Left forelimb (tissue), 1 donor: Measurements from ENCODE around the gene ZFTA.
A peak's percentile ranks its signal among the peaks of the same experiment; 100 is the strongest.
"Not testable (repeated sequence)": the region's sequence is repeated elsewhere in the genome, so short reads cannot be mapped to it uniquely, and the experiment has no call there.

Experiments
- DNase-seq: peaks from one replicate; pipeline ENCODE4 v3.0.0-alpha.2; 2018; ENCODE audit warnings: low spot score

The ZFTA gene

DNA sequence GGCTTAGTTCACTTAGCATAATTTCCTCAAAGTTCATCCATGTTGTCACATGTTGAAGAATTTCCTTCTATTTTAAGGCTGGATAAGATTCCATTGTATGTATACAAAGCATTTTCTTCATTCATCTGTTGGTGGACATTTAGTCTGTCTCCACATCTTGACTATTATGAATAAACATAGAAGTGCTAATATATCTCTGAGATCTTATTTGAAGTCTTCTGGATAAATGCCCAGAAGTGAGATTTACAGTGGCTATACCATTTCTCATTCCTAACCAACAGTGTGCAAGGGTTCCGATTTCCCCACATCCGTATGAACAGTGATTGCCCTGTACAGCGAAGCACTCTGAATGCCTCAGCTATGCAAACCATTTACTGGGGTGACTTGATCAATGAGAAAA is 6.6 kb upstream of the ZFTA start:
- DNase-seq, result no peak

DNA sequence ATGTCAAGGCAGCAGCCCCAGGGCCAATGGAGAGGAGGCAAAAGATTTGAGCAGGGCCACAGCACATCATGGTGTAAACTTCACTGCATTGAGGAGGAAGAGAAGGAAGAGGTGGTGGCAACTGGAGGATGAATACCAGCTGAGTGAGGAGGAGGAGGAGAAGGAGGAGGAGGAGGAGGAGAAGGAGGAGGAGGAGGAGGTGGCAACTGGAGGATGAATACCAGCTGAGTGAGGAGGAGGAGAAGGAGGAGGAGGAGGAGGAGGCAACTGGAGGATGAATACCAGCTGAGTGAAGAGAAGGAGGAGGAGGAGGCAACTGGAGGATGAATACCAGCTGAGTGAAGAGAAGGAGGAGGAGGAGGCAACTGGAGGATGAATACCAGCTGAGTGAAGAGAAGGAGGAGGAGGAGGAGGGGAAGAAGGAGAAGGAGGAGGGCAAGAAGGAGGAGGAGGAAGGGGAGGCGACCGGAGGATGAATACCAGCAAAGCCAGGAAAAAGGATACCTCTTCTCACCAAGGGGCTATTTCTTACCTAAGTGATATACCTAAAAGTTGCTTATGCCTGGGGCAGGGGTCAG is 3.3 kb upstream of the ZFTA start:
- DNase-seq, result not testable (repeated sequence)

DNA sequence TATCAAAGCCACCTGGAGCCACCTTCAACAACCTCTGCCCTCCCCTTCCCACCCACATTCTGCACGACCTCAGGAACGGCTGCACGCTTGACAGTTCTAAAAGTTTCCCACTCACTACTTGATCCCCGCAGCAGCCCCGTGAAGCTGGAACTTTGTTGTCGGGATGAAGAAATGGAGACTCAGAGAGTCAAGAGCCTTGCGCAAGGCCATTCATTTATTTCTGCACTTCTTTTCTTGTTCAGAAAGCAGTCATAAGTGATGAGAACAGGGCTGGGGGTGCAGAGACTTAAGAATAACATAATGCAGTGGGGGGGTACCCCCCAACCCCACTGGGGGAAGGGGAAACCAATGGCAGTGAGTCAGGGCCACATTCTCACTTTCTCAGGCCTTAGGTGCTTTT is 2.2 kb upstream of the ZFTA start:
- no peak for DNase-seq

DNA sequence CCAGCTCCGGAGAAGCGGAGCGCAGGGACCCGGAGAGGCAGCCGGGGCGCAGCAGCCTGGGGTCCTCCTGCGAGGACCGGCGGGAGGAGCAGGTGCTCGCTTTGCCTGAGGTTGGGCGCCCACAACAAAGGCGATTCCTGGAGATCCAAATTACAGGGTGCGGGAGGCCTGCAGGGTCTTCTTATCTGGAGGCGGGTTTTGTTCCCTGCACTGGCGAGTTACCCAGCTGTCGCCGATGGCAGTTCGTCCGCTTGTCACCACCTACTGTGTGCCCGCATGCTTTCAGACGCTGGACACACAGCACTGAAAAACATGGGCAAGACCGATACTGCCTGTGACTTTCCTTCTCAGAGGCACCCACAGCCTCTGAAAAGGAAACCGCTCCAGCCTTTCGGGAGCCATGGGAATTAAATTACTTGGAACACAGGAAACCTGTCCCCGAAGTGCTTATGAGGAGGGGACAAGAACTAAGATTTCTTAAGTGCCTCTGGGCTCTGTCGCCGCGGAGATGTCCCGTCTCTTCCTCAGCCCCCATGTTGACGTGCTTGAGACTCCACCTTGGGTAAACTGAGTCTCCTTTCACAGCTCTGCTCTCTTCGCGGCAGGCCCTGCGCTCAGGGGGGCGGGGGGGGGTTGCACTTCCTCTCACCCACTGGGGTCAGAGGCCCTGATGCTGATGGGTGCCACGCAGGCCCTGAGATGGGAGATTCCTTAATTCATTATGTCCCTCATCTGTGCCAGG is 1.3 kb upstream of the ZFTA start:
- DNase-seq, result peak; percentile 68

DNA sequence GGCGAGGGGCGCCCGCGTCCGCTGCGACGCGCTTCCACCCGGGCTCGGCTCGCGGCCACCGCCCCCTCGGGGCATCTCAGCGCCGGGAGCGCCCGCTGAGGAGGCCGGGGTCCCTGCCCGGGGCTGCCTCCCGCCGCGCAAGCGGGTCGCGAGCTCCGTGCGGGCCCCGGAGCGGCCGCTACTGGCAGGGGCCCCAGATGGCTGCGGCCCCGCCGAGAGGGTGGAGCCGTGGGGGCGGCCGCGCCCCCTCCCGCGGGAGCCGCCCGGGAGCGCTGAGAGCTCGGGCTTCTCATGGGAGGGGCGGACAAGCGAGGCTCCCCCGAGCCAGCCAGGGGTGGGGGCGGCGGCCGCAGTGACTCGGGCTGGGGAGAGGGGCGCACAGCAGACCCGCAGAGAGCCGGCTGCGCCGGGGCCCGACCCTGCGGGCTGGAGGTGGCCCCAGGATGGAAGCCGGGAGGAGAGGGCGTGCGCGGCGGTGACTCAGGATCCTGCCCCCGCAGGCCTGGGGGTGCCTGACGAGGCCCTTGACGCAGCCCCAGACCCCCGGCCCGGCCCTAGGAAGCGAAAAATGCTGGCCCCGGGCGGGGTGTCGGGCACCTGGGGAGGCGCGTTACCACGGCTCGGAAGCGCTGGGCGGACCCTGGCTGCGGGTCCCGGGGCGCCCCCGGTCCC is 603 bp upstream of the ZFTA start:
- peak; percentile 68 for DNase-seq

DNA sequence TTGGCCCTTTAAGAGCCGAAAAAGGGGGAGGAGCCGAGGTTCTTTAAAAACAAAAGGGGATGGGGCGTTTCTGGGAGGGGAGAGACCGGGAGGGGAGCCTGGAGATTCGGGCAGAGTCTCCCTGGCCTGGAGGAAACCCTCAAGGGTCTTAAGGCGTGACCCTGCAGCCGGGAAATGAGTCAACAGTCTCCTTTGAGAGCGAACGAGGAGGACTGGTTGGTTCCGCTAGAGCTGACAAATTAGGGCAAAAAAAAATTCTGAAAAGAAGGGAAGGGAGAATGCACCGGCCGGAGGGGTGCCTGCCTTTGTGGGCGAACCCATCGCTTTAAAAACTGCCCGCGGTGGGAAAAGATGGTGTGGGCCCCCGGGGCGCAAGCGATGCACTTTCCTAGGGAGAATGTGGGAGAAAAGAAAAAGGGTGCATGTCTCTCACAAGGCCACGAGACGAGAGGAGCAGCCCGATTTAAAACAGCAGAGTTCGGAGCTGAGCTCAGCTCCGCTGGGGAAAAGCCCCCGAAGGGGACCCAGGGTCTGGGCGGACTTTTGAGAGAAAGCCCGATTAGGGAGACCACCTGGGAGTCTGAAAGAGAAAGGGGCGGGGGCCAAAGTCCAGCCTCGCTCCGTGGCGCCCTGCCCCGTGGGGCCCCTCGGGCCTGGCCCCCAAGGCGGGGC is 874 bp downstream of the ZFTA start:
- DNase-seq, result peak; percentile 81

DNA sequence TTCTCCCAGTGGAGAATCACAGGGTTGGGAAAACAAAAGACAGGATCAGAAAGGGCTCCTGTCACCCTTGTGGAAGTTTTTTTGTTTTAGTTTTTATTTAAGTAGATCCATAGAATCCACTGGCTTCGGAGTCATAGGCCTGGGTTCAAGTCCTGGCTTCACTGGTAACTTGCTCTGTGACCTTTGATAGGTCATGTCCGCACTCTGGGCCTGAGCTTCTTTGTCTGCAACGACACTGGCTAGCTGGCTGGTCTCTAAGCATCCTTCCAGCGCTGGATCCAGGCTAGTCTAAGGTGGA is 1.4 kb downstream of the ZFTA start:
- DNase-seq, result no peak

DNA sequence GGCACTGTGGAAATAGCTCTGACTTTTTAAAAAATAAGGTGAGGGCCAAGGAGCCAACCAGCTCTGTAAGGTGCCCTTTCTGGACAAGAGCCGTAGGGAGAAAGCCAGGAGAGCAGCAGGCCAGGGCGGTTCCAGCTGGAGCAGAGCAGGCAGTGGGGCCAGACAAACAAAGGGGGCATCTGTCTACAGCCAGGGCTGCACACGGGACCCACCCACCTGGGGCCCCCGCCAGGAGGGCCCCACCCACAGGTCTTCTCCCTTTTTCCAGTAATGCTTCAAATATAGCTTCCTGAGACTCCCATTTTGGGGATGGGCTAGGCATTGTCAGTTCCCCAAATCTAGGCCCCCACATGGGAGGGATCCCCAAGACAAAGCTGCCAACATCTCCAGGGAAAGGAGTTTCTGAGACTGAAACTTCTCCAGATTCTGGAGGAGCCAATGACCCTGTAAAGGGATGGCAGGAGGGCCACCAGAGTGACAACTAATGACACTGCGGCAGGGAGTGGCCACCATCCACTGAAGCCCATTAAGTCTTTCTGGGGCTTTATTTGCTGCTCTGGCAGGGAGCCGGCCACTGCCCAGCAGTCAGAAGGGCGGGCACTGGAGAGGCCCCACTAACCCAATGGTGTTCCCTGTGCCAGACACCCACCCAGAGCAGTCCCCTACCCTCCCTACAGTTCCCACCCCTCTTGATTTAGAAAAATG is 1.9 kb downstream of the ZFTA start:
- DNase-seq, result no peak

DNA sequence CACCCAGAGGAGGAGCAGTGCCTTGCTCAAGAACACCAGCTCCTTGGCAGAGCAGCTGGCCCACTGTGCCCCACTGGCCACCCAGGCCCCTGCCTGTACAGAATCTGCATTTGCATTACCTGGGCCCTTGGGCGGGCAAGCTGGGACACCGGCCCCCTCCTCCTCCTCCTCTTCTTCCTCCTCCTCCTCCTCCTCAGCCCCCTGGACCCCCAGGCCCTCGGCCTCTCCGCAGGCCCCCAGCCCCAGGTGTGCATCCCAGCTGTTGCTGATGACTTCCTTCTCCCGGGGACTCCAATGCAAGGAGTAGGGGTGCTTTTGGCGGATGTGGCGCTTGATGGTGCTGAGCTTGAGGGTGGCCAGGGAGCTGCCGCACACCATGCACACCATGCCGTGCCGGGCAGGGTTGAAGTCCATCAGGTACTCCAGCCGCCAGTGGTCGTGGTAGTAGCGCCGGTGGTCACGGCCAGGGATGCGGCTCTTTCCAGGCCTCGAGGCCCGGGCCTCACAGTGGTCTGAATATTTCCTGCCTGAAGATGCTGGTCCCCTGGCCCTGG is 2.8 kb downstream of the ZFTA start:
- no peak for DNase-seq

DNA sequence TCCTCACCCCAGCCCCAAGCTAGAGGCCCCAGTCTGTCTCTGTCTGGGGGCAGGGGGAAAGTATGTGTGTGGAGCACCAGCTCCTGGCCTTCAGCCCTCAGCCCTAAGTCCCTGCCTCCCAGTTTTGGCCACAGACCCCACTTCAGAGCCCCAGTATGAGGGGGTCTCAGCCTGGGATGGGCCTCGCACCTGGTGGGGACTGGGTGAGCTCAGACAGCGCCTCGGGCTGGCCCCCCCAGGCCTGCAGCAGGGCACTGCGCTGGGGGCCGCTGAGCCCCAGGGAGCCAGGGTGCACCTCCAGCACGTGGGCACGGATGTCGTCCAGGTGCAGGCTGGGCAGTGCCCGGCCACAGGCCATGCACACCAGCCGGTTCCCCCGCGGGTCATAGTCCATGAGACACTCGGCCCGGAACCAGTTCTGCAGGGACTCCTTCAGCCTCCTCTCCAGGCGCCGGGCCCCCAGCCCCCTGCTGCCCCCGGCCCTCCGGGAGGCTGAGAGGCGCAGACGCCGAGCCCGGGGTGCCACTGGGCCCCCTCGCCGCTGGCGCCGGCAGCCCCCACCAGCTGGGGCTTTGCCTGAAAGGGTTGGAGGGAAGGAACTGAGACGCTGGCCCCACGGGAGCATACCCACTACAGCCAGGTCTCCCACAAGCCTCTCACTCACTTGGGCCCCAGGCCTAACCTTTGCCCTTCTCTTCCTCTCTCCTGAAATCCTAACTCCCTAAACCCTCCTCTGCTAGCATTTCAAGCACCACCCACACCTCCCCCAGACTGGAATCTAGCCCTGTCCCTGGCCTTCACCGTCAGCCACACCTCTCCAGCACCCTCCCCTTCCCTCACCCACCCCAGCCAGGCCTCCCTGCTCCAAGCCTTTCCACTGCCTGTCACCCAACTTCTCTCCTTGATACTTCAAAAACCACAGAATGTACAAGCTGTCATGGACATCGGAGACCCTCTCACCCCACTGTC is 3.6 kb downstream of the ZFTA start:
- DNase-seq, result peak; percentile 65

DNA sequence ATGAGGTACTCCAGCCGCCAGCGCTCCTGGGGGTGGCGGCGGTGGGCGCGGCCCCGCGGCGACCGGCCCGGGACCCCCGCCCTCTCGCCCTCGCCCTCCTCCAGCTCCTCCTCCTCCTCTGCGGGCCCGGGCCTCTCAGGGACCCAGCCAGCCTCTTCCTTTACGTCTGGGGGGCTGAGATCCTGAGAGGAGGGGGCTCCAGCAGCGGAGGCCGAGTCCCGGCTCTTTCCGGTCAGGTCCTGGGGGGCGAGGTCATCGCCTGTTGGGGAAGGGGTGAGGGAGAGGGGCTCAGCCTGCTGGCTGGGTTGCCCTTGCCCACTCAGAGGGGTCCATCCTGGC is 4.3 kb downstream of the ZFTA start:
- peak; percentile 66 for DNase-seq

DNA sequence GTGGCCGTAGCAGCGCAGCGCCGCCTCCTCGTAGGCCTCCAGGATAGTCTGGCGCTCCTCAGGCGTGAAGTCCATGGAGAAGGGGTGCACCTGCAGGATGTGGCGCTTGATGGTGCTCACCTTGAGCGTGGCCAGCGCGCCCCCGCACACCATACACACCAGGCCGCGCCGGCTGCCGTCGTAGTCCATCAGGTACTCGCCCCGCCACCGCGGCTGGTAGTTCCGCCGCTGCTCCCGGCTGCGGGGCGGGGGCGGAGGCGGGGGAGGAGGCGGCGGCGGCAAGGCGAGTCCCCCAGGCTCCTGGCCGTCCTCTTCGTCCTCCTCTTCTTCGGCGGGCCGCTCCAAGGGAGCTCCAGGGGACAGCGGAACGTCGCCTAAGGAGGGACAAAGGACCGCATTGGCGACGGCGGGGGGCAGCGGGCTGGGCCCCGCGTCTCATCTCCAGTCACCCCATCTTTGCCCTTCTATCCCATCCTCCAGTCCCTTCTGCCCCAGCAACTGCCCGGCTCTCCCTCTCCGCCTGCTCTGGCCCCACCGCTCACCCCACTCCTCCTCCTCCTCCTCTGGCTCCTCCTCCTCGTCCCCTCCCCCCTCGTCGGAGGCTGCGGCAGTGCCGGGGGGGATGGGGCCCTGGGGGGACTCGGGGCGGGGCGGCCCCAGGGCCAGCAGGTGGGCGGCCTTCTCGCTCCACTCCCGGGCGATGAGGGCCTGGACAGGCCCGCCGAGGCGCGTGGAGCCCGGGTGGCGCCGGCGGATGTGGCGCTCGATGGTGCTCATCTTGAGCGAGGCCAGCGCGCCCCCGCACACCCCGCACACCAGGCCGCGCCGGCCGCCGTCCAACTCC is 4.9 kb downstream of the ZFTA start:
- DNase-seq, result peak; percentile 71

DNA sequence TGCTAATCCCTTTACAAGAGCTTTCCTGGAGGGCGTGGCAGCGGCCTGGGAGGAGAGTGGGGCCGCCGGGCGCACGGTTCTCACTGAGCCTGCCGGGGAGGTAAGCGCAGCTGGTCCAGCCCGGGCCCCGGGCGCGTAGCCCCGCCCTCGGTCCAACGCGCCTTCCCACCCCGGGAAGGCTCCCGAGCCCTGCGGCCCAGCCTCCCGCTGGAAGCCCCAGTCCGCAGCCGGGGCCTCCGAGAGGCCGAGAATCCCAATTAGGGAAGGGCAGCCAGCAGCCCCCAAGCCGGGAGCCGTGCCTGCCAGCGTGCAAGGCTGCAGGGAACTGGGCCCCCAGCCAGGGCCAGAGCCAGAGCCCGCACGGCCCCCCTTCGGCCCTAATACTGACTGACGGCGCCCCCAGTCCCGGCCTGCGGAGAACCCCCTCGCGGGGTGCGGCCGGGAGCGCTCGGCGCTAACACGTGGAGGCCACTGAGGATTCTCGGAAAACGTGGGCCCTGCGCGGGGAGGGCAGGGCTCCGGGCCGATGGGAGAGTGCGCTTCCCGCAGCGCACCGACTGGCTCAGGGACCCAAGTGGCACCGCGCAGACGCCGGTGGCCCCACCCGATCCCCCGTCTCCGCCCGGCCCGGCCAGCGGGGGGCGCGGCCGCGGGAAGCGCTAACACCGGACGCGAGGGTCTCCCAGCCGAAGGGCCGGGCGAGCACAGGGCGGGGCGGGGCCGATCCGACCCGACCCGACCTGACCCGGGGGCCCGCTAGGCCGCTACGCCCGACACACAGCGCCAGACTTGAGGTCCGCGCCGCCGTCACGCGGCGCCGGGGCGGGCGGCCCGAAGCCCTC is 5.7 kb downstream of the ZFTA start:
- peak; percentile 84 for DNase-seq

DNA sequence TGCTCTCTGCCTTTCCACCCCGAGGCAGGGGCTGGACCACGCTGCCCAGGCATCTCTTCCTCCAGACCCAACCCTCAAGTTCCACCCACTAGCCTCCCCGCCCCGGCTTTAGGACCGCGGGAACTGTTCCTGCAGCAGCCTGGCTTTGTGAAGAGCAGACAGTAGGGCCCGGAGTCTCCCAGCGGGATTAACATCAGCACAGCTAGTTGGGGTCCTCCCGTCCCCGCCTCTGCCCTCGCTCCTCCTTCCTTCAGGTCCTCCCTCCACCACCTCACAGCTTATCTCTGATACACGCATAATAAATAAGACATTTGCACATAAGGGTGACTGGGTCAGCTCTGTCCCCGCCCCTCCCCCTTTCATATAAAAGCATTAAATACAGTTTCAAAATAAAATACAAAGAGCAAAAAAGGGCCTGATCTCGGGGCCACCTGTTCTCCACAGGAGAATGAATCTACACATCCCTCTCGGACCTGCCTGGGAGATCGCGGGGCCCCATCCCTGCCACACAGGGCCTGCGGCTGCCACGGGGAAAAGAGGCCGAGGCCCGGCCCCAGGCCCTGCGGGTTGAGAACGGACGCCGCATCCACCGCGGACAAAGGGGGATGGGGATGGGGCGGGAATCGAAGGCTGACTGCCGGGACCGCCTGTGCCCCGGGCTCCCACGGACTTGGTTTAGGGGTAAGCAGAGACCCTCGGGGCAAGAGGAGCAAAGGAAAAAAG is 6.5 kb downstream of the ZFTA start:
- DNase-seq, result peak; percentile 70

DNA sequence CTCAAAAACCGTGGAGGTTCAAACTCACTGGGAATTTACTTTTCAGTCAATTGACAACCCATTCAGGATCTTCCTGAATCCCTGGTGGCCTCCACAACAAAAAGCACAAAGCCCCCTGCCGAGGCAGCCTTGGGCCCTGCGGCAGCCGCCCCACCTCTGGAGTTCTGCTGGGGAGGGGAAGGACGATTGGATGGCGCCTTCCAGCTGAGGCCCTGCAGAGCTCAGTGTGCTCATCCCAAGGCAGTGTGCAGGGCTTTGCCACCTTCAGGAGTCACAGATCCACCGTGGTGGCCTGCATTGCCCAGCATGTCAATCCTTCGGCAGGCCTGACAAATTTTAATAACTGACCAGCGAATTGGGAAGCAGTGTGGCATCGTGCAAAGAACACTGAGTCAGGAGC is 7.4 kb downstream of the ZFTA start:
- DNase-seq, result no peak

DNA sequence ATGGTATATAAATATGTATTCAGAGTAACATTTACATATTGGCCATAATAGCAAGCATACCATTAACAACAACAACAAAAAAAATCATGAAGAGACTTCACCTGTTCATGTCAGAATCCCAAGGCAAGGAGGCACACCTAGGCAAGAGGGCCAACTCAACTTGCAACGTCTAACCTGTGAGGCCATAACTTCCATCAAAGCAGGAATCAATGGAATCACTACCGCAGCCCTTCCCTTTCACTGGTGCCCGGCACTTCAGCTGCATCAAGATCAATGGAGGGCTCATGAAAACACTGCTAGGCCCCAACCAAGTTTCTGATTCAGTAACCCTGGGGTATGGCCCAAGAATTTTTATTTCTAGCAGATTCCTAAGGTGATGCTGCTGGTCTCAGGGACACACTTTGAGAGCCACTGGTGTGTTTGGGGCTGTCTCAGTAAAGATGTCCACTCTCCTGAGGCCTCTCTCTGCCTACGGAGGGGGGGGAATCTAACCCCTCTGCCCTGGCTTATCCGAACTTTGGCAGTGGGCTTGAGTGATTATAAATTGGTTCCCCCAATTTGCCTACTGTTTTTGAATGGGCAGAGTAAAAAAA is 8.0 kb downstream of the ZFTA start:
- no peak for DNase-seq

DNA sequence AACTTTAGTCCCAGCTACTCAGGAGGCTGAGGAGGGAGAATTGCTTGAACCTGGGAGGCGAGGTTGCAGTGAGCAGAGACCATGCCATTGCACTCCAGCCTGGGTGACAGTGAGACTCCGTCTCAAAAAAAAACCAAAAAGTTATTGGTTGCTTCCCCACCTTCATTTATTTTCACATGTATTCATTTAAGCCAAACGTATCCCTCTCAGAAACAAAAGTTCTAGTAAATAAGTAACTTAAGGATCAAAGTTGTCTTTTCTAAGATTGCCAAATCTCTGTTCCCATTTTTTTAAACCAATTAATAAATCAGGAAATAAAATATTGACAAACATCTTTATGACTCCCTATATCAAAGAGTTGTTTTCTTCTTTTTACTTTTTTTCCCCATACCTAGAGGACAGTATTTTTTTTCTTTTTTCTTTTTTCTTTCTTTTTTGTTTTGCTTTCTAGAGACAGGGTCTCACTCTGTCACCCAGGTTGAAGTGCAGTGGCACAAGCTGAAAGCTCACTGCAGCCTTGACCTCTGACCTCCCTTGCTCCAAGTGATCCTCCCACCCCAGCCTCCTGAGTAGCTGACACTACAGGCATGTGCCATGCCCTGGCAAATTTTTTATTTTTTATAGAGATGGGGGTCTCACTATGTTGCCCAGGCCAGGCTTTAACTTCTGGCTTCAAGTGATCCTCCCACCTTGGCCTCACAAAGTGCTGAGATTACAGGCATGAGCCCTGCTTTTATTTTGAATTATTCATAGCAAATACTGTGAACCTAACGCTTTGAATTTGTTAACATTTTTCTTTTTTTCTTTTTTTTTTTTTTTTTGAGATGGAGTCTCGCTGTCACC is 11.4 kb downstream of the ZFTA start:
- DNase-seq, result no peak
